ENCODE results near the gene KIRREL3.
A peak's percentile ranks its signal among the peaks of the same experiment; 100 is the strongest.

KIRREL3 gene

GRCh38 chr11:126973051-126973450 is 27.5 kb downstream of the KIRREL3 start:
- no peak for TF ChIP-seq CTCF (conservative IDR thresholded peaks at IDR 0.05)
- TF ChIP-seq ZFX (IDR thresholded peaks at IDR 0.05), result no peak
- no peak overlapping the region for H3K27ac ChIP-seq

- TF ChIP-seq CTCF (conservative IDR thresholded peaks at IDR 0.05) (no peak), ZFX (IDR thresholded peaks at IDR 0.05) (no peak)
- no peak overlapping the region for H3K27ac ChIP-seq
Measured at GRCh38 chr11:126971305-126971704, 29.3 kb downstream of the KIRREL3 start.

- H3K27ac ChIP-seq, result no peak overlapping the region
- peak; percentile 66 for TF ChIP-seq CTCF (conservative IDR thresholded peaks at IDR 0.05)
- TF ChIP-seq ZFX (IDR thresholded peaks at IDR 0.05), result no peak
Measured at GRCh38 chr11:126969865-126970479, 30.6 kb downstream of the KIRREL3 start.

- no peak overlapping the region for H3K27ac ChIP-seq
- TF ChIP-seq ZFX (IDR thresholded peaks at IDR 0.05) (no peak), CTCF (conservative IDR thresholded peaks at IDR 0.05) (no peak)
Measured at GRCh38 chr11:126968915-126969314, 31.7 kb downstream of the KIRREL3 start.

- TF ChIP-seq CTCF (conservative IDR thresholded peaks at IDR 0.05) (no peak), ZFX (IDR thresholded peaks at IDR 0.05) (no peak)
- no peak overlapping the region for H3K27ac ChIP-seq
Measured at GRCh38 chr11:126965331-126965730, 35.2 kb downstream of the KIRREL3 start.

GRCh38 chr11:126963603-126964363 is 36.8 kb downstream of the KIRREL3 start:
- H3K27ac ChIP-seq, result no peak overlapping the region
- TF ChIP-seq CTCF (conservative IDR thresholded peaks at IDR 0.05) (no peak), ZFX (IDR thresholded peaks at IDR 0.05) (no peak)

- no peak for TF ChIP-seq CTCF (conservative IDR thresholded peaks at IDR 0.05)
- no peak for TF ChIP-seq ZFX (IDR thresholded peaks at IDR 0.05)
- H3K27ac ChIP-seq, result no peak overlapping the region
Measured at GRCh38 chr11:126963115-126963514, 37.5 kb downstream of the KIRREL3 start.
